Stimulated activated CD4-positive, alpha-beta T cell treated with anti-CD3 and anti-CD28 coated beads, Interleukin-15, amount 100 ng/mL, for 1 hour (primary cell): ENCODE measurements around the gene SUFU.

Source experiments
- DNase-seq, 2 donors: peaks; one replicate each; pipeline ENCODE4 v3.0.0-alpha.2; 2020; ENCODE audit warnings: low read depth in 1 of 2, low spot score in 1 of 2

The SUFU gene

DNA sequence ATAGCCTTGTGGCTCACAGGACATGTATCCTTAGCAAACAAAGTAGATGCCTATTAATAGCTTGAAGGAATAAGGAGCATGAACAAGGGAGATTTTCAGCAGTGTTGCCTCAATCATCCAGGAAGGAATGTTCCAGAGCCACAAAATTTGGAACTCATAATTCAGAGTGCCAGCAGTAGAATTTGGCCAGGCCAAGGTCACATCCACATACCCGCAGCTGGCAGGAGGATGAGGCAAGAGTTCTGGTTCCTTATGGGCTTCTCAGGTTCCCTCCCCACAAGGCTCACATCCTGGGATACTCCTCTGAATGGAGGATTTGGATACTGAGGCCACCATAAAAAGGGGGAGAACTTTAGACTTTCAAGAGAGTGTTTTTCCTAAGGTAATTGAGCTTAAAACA lies 45.8 kb downstream of the SUFU start:
- DNase-seq = no peak

DNA sequence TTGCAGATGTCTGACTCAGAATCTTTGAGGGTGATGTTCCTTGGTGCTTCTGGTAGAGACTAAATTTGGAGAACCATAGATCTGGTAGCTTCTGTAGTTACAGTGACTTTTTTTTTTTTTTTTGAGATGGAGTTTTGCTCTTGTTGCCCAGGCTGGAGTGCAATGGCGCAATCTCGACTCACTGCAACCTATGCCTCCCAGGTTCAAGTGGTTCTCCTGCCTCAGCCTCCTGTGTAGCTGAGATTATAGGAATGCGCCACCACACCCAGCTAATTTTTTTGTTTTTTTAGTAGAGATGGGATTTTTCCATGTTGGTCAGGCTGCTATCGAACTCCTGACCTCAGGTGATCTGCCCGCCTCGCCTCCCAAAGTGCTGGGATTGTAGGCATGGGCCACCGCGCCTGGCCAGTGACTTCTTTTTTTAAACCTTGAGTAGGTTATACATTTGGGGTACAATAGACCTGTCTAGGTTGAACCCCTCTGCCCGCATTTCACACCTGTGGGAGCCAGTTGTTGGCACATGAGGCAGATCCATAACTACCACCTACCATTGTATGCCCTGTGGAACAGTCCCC lies 47.0 kb downstream of the SUFU start:
- no peak for DNase-seq

DNA sequence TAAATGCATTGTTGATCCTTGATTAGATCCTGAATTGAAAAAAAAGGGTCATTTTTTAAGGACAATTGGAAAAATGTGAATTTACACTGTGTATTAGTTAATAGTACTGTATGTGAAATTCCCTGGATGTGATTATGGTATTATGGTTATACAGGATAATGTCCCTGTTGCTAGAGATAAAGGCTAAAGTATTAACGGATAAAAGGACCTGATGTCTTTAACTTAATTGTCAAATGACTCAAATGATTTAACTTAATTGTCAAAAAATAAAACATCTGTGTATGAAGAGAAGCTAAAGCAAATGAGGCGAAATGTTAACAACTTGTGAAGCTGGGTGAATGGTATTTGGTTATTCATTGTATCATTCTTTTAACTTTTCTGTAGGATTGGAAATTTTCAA lies 48.8 kb downstream of the SUFU start:
- DNase-seq = no peak

DNA sequence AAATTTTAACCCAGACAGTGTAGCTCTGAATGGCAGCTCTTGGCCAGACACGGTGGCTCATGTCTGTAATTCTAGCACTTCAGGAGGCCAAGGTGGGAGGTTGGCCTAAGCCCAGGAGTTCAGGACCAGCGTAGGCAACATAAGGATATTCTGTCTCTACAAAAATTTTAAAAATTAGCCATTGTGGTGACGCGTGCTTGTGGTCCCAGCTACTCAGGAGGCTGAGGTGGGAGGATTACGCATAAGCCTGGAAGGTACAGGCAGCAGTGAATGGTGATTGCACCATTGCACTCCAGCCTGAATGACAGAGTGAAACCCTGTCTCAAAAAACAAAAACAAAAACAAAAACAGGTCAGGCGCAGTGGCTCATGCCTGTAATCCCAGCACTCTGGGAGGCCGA lies 50.0 kb downstream of the SUFU start:
- DNase-seq = no peak

DNA sequence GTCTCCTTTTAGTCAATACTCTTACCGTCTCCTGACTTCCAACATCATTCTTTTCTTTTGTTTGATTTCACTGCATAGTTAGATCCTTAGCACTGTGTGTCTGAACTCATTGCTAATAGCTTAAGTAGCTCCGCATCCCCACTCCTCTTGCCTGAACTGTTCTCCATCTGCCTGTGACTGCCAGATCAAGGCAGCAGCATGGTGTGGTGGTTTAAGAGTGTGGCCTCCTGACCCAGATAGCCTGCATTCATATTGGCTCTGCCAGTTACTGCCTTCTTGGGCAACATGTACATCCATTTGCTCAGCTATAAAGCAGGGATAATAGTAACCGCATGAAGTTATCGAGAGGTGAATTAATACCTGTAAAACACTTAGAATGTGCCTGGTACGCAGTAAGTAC lies 50.8 kb downstream of the SUFU start:
- DNase-seq = no peak

DNA sequence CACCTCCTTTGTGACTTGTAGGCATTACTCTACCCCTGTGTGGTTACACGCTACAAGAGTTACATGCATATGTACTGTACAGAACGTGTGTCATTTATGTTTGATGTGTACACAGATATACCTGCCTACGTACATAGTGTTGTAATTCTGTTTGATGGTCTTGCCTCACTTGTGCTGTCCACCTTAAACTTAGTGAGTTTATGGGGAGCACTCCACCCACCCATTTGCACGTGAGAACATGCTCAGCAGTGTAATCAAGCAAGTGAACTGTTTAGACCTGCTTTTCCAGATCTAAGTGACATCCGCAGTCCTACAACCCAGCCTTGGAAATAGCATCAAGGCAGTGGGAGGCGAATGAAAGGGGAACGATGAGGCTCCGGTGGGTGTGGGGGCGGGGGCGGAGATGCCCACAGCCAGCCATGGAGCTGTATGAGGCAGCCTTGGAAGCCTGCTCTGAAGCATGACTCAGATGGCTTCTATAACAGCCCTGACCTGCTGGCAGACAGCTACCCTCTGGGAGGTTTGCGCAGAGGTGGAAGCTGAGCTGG lies 52.1 kb downstream of the SUFU start:
- DNase-seq = no peak

DNA sequence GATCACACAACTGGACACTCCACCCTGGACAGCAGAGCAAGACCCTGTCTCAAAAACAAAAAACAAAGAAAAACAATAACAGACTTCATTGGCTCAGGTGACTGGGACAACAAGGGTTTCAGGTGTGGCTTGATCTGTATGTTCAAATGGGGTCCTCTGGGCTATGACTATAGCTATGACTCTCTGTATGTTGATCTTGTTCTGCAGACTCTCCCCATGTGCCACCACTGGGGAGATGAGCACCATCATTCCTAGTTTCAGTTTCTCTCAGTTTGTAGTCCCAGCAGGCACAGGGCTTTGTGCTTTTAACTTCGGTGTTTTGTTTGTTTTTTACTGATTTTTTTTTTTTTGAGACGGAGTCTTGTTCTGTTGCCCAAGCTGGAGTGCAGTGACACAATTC lies 53.8 kb downstream of the SUFU start:
- no peak for DNase-seq

DNA sequence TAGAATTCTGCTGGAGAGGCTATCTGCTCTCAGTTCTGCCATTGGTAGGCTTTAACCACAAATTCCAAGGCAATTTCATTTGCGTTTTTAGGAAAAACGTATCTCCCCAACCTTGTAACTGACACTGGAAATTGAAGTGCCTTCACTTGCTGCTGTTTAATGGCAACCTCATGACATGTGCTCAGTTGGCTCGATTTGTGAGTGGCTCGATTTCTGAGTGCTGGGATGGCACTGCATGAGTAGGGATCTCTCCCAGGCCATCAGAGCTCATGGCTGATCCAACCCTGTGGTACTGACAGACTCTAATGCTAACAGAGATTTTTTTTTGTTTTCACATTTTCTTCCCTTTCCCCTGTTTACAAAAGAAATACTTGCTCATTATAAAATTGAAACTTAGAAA lies 56.0 kb downstream of the SUFU start:
- DNase-seq = no peak

DNA sequence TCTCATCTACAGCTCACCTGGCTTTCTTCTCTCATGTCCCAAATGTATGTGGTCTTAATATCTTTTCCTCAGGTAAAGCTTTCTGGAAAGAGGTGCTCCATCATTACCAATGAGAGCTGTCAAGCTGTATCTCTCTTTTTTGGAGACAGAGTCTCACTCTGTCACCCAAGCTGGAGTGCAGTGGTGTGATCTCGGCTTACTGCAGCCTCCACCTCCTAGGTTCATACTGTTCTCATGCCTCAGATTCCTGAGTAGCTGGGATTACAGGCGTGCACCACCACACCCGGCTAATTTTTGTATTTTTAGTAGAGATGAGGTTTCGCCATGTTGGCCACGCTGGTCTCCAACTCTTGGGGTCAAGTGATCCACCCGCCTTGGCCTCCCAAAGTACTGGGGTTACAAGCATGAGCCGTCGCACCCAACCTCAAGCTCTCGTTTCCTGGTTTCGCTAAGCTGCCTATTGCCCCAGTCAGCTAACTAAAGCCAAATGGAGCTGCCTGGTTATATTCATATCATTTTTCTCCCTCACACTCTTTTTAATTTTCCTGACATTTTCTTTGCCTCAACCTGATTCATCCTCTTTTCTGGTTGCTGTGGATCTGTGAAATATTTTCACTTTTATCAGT lies 60.5 kb downstream of the SUFU start:
- DNase-seq = no peak

DNA sequence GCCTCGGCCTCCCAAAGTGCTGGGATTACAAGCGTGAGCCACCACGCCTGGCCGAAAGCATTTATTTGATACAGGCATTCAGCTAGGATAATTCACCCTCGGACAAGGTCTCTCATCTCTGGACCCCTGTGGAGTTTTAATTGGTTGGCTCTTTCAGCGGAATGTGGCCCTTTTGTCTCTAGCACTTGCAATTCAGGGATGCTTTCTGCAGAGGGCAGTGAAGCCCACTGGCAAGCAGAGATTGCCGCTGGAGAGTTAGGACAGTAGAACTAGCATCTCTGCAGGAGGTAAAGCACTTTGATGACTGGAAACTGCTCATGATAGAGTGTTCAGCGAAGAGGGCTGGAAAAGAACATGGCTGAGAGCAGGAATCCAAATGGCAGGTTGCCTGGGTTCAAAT lies 62.0 kb downstream of the SUFU start:
- DNase-seq = no peak

DNA sequence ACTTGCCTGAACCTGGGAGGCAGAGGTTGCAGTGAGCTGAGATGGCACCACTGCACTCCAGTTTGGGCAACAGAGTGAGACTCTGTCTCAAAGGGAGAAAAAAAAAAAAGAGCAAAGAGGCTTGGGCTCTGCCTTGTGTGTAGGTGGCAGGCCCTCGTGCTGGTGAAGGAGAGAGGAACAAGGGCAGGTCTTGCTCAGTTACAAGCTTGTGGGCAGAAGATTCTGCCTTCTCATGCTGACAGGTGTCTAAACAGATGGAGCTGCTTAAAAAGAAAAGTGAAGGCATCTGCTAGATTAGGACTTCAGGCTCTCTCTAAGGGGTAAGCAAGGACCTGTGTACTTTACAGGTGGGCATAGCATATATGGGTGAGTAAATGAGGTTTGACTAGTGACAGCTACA lies 75.0 kb downstream of the SUFU start:
- DNase-seq = no peak

DNA sequence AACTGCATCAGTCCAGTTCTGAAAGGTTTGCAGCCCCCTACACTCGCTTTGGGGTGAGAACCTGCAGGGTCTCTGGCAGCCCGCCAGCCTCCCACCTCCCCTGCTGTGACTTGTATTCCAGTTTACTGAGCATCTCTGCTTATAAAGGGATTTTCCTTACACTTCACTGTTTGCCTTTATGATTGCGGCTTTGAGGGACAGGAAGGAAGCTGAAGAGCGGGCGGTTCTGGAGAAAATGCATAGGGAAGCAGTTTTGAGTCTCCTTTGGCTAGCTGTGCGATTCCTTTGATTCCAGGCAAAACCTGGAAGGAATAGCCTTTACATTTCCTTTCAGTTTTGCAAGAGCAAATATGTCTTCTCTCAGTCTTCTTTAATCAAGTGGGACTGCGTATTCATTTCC lies 75.6 kb downstream of the SUFU start:
- no peak for DNase-seq

DNA sequence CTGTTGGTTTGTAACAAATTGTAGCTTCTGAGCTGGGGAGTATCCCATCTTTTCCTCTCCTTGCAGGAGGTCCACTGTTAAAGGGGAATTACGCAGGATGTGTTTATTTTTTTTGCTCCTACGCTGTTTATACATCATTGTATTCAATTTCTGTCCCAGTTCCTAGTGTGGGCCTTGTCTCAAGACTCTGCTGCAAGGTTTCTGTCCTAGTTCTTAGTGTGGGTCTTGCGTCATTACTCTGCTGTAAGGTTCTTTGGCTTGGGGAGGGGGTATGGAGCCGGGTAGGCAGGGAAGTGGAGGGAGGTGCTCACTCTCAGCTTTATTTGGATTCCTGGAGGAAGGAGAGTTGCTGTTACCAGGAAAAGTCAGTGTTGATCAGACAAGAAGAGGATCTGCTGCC lies 76.5 kb downstream of the SUFU start:
- no peak for DNase-seq

DNA sequence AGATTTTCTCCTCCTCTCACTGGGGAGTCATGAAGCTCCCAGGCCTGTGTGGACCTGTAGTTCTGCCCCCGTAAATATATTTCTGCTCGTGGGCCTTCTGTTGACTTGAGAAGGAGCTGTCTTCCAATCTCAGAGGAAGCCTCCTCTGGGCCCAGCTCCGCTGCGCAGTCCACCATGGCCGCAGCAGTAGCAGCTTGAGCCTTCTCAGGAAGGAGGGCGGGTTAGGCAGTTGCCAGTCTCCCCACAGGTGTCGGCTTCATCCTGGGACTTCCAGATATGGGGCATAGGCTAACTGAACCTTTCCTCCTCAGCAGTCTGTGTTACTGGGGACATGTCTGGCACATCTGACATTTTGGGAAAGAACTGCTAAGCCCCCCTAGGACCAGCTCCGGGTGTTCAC lies 77.6 kb downstream of the SUFU start:
- no peak for DNase-seq

DNA sequence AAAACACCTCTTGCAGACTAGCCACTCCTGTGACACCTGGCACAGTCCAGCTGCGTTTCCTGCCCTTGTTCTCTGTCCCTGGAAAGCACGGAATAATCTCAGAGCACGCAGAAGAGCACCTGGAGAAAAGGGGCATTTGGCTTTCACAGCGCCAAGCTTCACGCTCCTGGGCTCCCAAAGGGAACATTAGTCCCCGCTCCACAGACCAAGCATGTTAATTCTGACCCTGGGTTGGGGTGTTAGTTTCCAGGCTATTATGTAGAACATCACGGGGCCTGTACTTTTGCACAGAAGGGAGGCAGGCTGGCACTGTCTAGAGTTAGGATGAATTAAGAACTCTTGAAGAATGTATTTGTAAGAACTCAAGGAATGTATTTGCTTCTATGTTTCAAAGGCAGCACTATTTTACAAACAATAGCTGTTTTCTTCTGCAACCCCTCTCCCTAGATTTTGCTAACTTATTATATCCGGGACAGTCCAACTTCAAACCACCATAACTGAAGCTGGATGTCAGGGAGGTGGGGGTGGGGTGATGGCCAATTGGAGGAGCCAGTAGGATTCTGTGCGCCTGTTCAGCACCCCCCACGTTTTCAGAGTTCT lies 78.3 kb downstream of the SUFU start:
- no peak for DNase-seq

DNA sequence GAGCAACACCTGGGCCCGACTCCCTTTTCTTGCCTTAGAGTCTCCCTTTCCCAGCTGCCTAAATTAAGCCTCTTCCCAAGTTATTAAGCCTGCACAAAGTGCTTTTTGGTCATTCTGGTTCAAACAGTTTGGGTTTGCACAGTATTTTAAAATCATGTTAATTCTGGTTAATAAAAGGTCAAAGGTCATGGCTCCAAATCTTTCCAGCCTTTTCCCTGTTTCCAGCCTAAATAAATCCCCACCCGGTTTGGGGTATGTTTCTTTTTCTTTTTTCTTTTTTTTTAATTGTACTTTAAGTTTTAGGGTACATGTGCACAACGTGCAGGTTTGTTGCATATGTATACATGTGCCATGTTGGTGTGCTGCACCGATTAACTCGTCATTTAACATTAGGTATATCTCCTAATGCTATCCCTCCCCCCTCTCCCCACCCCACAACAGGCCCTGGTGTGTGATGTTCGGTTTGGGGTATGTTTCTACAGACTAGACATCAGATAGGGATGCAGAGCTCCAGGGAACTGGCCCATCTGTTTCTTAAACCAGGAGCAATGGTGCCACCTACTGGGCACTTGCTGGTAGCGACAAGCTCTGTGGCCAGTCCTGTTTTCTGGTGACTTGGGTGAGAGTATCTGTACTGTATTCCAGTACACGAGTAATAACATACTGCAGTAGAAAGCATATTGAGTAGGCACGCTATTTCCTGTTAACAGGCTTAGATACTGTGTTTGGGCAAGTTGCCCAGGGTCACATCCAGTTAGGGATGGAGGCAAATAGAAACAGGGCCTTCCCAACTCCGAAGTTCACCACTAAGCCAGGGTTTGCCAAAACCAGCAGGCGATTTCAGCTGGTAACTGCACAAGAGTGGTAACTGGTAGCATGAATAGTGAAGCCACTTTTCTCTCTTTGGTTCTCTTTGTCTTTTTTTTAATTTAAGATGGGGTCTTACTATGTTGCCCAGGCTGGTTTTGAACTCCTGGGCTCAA lies 80.0 kb downstream of the SUFU start:
- peak; percentile 57 to 61 for DNase-seq

DNA sequence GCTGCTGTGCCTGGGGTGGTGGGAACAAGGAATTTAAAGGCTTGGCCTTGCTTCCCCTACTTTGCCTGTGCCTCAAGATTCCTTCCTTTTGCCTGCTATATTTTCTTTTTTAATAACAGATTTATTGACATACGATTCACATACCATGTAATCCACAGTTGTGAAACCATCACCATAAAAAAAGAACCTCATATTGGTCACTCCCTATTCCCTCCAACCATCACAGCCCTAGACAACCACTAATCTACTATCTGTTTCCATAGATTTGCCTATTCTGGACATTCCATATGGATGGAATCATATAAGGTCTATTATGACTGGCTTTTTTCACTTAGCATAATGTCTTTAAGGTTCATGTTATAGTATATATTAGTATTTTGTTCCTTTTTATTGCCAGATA lies 81.3 kb downstream of the SUFU start:
- DNase-seq = no peak

DNA sequence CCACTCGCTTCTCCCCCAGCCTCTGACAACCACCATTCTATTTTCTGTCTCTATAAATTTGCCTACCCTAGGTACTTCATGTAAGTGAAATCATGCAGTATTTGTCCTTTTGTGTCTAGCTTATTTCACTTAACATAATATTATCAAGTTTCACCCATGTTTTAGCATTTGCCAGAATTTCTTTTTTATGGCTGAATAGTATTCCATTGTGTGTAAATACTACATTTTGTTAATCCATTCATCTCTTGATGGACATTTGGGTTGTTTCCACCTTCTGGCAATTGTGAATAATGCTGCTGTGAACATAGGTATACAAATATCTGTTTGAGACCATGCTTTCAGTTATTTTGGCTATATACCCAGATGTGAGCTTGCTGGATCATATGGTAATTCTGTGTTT lies 83.1 kb downstream of the SUFU start:
- no peak for DNase-seq

DNA sequence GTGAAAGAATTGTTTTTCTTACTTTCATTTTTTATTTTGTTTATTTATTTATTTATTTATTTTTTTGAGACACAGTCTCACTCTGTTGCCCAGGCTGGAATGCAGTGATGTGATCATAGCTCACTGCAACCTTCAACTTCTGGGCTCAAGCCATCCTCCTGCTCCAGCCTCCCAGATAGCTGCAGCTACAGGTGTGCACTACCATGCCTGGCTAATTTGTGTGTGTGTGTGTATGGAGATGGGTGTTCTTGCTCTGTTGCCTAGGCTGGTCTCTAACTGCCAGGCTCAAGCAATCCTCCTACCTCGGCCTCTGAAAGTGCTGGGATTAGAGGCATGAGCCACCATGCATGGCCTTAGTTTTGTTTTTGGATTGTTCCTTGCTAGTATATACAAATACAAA lies 85.1 kb downstream of the SUFU start:
- DNase-seq = no peak

DNA sequence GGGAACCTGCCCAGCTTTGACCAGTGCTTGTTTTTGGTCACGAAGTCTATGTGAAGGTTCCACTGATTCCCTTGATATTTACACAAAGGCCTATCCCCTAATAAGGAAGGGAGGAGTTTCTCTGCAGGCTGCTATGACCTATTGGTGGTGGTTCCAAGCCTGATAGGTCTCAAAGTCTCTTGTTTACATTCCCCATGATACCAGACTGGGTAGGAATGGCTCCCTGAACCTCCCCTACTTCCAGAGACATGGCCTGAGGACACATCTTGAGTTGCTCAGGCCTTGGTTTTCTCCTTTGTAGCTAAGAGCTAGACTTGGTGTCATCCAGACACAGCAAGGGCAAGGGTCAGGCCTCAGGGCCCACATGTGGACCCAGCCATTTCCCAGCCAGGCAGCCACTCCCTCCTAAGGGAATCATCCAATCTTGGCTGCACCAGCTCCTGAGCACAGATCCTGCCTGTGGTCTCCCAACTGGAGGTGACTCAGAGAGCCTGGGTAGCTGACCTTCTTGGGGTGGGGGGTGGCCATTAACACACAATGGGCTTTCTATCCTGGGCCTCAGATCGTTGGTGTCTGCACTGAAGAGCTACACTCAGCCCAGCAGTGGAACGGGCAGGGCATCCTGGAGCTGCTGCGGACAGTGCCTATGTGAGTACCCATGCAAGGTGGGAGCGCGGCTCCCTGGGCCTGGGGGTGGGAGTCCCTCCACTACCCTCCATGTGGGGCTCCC lies 89.5 kb downstream of the SUFU start:
- DNase-seq = no peak

DNA sequence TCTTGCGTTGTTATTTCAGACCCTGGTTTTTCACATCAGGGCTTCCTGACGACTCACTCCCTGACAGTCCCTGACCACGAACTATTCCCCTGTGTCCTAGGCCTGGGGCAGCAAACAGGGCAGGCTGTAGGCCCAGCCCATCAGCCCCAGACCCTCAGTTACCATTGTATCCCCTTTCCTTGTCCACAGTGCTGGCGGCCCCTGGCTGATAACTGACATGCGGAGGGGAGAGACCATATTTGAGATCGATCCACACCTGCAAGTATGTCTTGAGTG lies 90.0 kb downstream of the SUFU start:
- no peak for DNase-seq
